Measurements from ENCODE around the gene CALD1.

The CALD1 gene

GRCh38 chr7:134768243-134768642 is 11.2 kb upstream of the CALD1 start:
- TF ChIP-seq CSRNP3 (CRISPR knock-in tag; IDR thresholded peaks at IDR 0.05), result no peak
- no peak for TF ChIP-seq CSDC2 (CRISPR knock-in tag; IDR thresholded peaks at IDR 0.05)
- ATAC-seq, result no peak

GRCh38 chr7:134770676-134771075 is 8.8 kb upstream of the CALD1 start:
- ATAC-seq, result no peak

GRCh38 chr7:134771111-134771510 is 8.3 kb upstream of the CALD1 start:
- TF ChIP-seq PATZ1 (CRISPR knock-in tag; IDR thresholded peaks at IDR 0.05; ENCODE audit: borderline replicate concordance) (no peak), ZC3H10 (CRISPR knock-in tag; IDR thresholded peaks at IDR 0.05) (no peak), RARB (CRISPR knock-in tag; IDR thresholded peaks at IDR 0.05) (no peak), CREB5 (CRISPR knock-in tag; IDR thresholded peaks at IDR 0.05; ENCODE audit: low read depth) (no peak), CSDC2 (CRISPR knock-in tag; IDR thresholded peaks at IDR 0.05) (no peak), TOX (CRISPR knock-in tag; IDR thresholded peaks at IDR 0.05; ENCODE audit: borderline replicate concordance) (no peak), ZFP3 (CRISPR knock-in tag; IDR thresholded peaks at IDR 0.05) (no peak), CSRNP3 (CRISPR knock-in tag; IDR thresholded peaks at IDR 0.05) (no peak), ESRRG (CRISPR knock-in tag; IDR thresholded peaks at IDR 0.05) (no peak), TCF4 (CRISPR knock-in tag; IDR thresholded peaks at IDR 0.05; ENCODE audit: borderline replicate concordance) (no peak)
- no peak for ATAC-seq

More at GRCh38 chr7:134770676-134771075, 8.8 kb upstream of the CALD1 start:
- TF ChIP-seq GLIS3 (CRISPR knock-in tag; IDR thresholded peaks at IDR 0.05), result no peak
- TF ChIP-seq RARB (CRISPR knock-in tag; IDR thresholded peaks at IDR 0.05), result no peak
- TF ChIP-seq TCF4 (CRISPR knock-in tag; IDR thresholded peaks at IDR 0.05; ENCODE audit: borderline replicate concordance), result no peak
- TF ChIP-seq ARNTL (CRISPR knock-in tag; IDR thresholded peaks at IDR 0.05; ENCODE audit: borderline replicate concordance, low read depth), result no peak
- no peak for TF ChIP-seq SNAI2 (CRISPR knock-in tag; IDR thresholded peaks at IDR 0.05)
- no peak for TF ChIP-seq ZC3H10 (CRISPR knock-in tag; IDR thresholded peaks at IDR 0.05)
- TF ChIP-seq ZFP30 (CRISPR knock-in tag; IDR thresholded peaks at IDR 0.05), result no peak
- no peak for TF ChIP-seq ZFP3 (CRISPR knock-in tag; IDR thresholded peaks at IDR 0.05)
- no peak for TF ChIP-seq PATZ1 (CRISPR knock-in tag; IDR thresholded peaks at IDR 0.05; ENCODE audit: borderline replicate concordance)
- TF ChIP-seq ZNF70 (CRISPR knock-in tag; IDR thresholded peaks at IDR 0.05), result no peak
- TF ChIP-seq CSDC2 (CRISPR knock-in tag; IDR thresholded peaks at IDR 0.05), result no peak
- no peak for TF ChIP-seq OSR1 (CRISPR knock-in tag; IDR thresholded peaks at IDR 0.05)
- no peak for TF ChIP-seq TOX (CRISPR knock-in tag; IDR thresholded peaks at IDR 0.05; ENCODE audit: borderline replicate concordance)

- no peak for ATAC-seq
- TF ChIP-seq PPARA (CRISPR knock-in tag; IDR thresholded peaks at IDR 0.05; ENCODE audit: borderline replicate concordance) (no peak), TOX (CRISPR knock-in tag; IDR thresholded peaks at IDR 0.05; ENCODE audit: borderline replicate concordance) (no peak), GLIS3 (CRISPR knock-in tag; IDR thresholded peaks at IDR 0.05) (no peak), ZC3H10 (CRISPR knock-in tag; IDR thresholded peaks at IDR 0.05) (no peak), ZFP30 (CRISPR knock-in tag; IDR thresholded peaks at IDR 0.05) (no peak), ISL1 (CRISPR knock-in tag; IDR thresholded peaks at IDR 0.05) (no peak), ZNF8 (CRISPR knock-in tag; IDR thresholded peaks at IDR 0.05) (no peak), POU6F1 (CRISPR knock-in tag; IDR thresholded peaks at IDR 0.05; ENCODE audit: borderline replicate concordance, low read depth) (no peak), CSDC2 (CRISPR knock-in tag; IDR thresholded peaks at IDR 0.05) (no peak), BACH2 (CRISPR knock-in tag; IDR thresholded peaks at IDR 0.05; ENCODE audit: borderline replicate concordance) (no peak), TSHZ2 (CRISPR knock-in tag; IDR thresholded peaks at IDR 0.05) (no peak)
Observed at GRCh38 chr7:134771889-134772288, 7.5 kb upstream of the CALD1 start.

Measured in SK-N-SH treated with all-trans-retinoic acid at 6 μM for 48 hours (cell line).